Kidney (tissue), 14 donors: ENCODE results near the gene NOS2. TPM values are rescaled to one million over a fixed set of nuclear protein-coding genes. Genes with fewer than 3 reads are reported as not detected.

ENCODE experiments used
- DNase-seq, 5 donors: peaks; one replicate each; pipeline ENCODE4 v3.0.0-alpha.2; 2013 to 2020
- FAIRE-seq: peaks from 2 replicates; lab custom pipeline; 2012; peaks lifted over from hg19 to GRCh38; lab: Jason Lieb, UNC
- H3K27ac ChIP-seq, 2 donors: one replicate each; pipeline ENCODE4 v1.7.0; 2013; ENCODE audit warnings: low read depth in 2 of 2, low read length in 2 of 2, inconsistent platforms in 1 of 2
- H3K27me3 ChIP-seq: one replicate; pipeline ENCODE4 v1.7.1; 2013; ENCODE audit warnings: low read length, inconsistent platforms; ENCODE audit not compliant: control insufficient read depth, insufficient read depth
- H3K36me3 ChIP-seq, 3 donors: one replicate each; pipeline versions ENCODE4 v1.7.0 to v1.7.1; 2013; ENCODE audit warnings: low read length in 3 of 3, control low read depth in 1 of 3, inconsistent platforms in 1 of 3; ENCODE audit not compliant: insufficient read depth in 3 of 3, control insufficient read depth in 2 of 3
- H3K4me1 ChIP-seq, 3 donors: one replicate each; pipeline versions ENCODE4 v1.7.0 to v1.7.1; 2013; ENCODE audit warnings: low read length in 3 of 3, inconsistent platforms in 1 of 3, low read depth in 1 of 3; ENCODE audit not compliant: control insufficient read depth in 2 of 3, insufficient read depth in 2 of 3
- H3K4me3 ChIP-seq, 3 donors: one replicate each; pipeline versions ENCODE4 v1.7.0 to v1.8.1; 2013; ENCODE audit warnings: low read length in 3 of 3, control low read depth in 1 of 3, inconsistent platforms in 1 of 3
- H3K9ac ChIP-seq, 3 donors: one replicate each; pipeline versions ENCODE4 v1.7.0 to v1.7.1; 2013; ENCODE audit warnings: low read length in 3 of 3, control low read depth in 1 of 3, inconsistent platforms in 1 of 3
- H3K9me3 ChIP-seq, 3 donors: one replicate each; pipeline versions ENCODE4 v1.7.0 to v1.7.1; 2013; ENCODE audit warnings: low read length in 3 of 3, control low read depth in 1 of 3, inconsistent platforms in 1 of 3; ENCODE audit not compliant: control insufficient read depth in 2 of 3, insufficient read depth in 1 of 3
- CTCF ChIP-seq: IDR thresholded peaks from 3 replicates; pipeline ENCODE4 v1.5.1; 2012; ENCODE audit warnings: mild to moderate bottlenecking, moderate library complexity, borderline replicate concordance; ENCODE audit not compliant: insufficient read depth; ENCODE audit errors: extremely low read depth
- intact Hi-C: fragments of 100-400 bp; cut with DNase I; formaldehyde crosslinking; loops from one replicate; pipeline ENCODE4 v1.11.1; 2022
- polyA plus RNA-seq: library from polyadenylated mRNA; stranded (reverse); fragments of 350-450 nt; fragmentation: Illumina TruSeq; extraction: RNeasy Lipid Tissue Mini Kit (QIAGEN cat#74804); gene quantifications from one replicate; pipeline ENCODE4 v1.2.3, GENCODE V29; 2014; ENCODE audit warnings: low read depth, low replicate concordance; ENCODE audit not compliant: insufficient read depth
- total RNA-seq: library from RNA; stranded (reverse); fragmentation: NEBNext Ultra II Directional; extraction: Animal tissue kit (Norgen Biotek cat#: 25700); gene quantifications from one replicate; pipeline ENCODE4 v1.2.1, GENCODE V29; 2021
- donor health status: control.
- donor health status: control.
- donor health status: control.
- donor health status: control.
- donor health status: control.
- donor health status: DM: yes; HTN: yes; CAD: no.
- donor health status: Normal renal cell carcinoma (clear cell type).

Gene NOS2
- total and polyA plus RNA-seq, 2 donors from 2014 or later = 0.37 to 0.57 TPM

- DNase-seq = no peak
- FAIRE-seq = no peak
- H3K9ac ChIP-seq = no peak overlapping the region
- no peaks in the 10 kb centered on the region for H3K27me3 ChIP-seq
- intact Hi-C loops = no loop called here
- H3K36me3 ChIP-seq = no peaks in the 10 kb centered on the region
- no peaks in the 10 kb centered on the region for H3K9me3 ChIP-seq
- no peaks in the 10 kb centered on the region for H3K4me1 ChIP-seq
- no peak overlapping the region for H3K4me3 ChIP-seq
- no peak overlapping the region for H3K27ac ChIP-seq
- no peak for TF ChIP-seq CTCF
Observed at GRCh38 chr17:27771586-27771985, 28.7 kb downstream of the NOS2 start.

GRCh38 chr17:27770877-27771276 is 29.5 kb downstream of the NOS2 start:
- Histone ChIP-seq H3K4me1 (no peaks in the 10 kb centered on the region), H3K9me3 (no peaks in the 10 kb centered on the region), H3K27ac (no peak overlapping the region), H3K4me3 (no peak overlapping the region), H3K27me3 (no peaks in the 10 kb centered on the region), H3K9ac (no peak overlapping the region), H3K36me3 (no peaks in the 10 kb centered on the region)
- intact Hi-C loops = no loop called here
- DNase-seq (no peak), FAIRE-seq (no peak)
- TF ChIP-seq CTCF = no peak

GRCh38 chr17:27768858-27769410 is 31.4 kb downstream of the NOS2 start:
- Histone ChIP-seq H3K27ac (no peak overlapping the region), H3K27me3 (no peaks in the 10 kb centered on the region), H3K36me3 (no peaks in the 10 kb centered on the region), H3K9me3 (no peaks in the 10 kb centered on the region), H3K9ac (no peak overlapping the region), H3K4me1 (no peaks in the 10 kb centered on the region), H3K4me3 (no peak overlapping the region)
- intact Hi-C loops = no loop called here
- no peak for TF ChIP-seq CTCF
- DNase-seq (no peak), FAIRE-seq (no peak)

- DNase-seq (no peak), FAIRE-seq (no peak)
- Histone ChIP-seq H3K27me3 (no peaks in the 10 kb centered on the region), H3K9ac (no peak overlapping the region), H3K36me3 (no peaks in the 10 kb centered on the region), H3K4me1 (no peaks in the 10 kb centered on the region), H3K4me3 (no peak overlapping the region), H3K9me3 (no peaks in the 10 kb centered on the region), H3K27ac (no peak overlapping the region)
- intact Hi-C loops = no loop called here
- no peak for TF ChIP-seq CTCF
Observed at GRCh38 chr17:27766438-27766837, 33.9 kb downstream of the NOS2 start.
